ENCODE measurements around the gene RMND5B.

- TF ChIP-seq CTCF (conservative IDR thresholded peaks at IDR 0.05) (no peak), ZFX (IDR thresholded peaks at IDR 0.05) (no peak)
Measured at GRCh38 chr5:178176791-178177190, 46.0 kb downstream of the RMND5B start.
